Panc1 (cell line): Measurements from ENCODE around the gene ABHD12. TPM values are rescaled to one million over a fixed set of nuclear protein-coding genes. Genes with fewer than 3 reads are reported as not detected.

ENCODE experiments used
- ATAC-seq: fragments of 200-7000 bp; cut with Tn5 transposase; 2 replicates; pipeline ENCODE4 v1.9.1; 2020; ENCODE audit warnings: mild to moderate bottlenecking, moderate library complexity
- BruUV-seq: library from RNA; stranded (reverse); fragments of 400-500 nt; replicated peaks from 2 replicates; lab custom pipeline; 2021; lab: Mats Ljungman, UMichigan
- CTCF ChIA-PET: fragments of 300-600 bp; sonication (Branson Sonifier 250); formaldehyde crosslinking; loops from one replicate; lab custom pipeline; 2022; ENCODE audit warnings: antibody characterized with exemption; lab: Charles Lee
- POLR2A ChIA-PET: fragments of 300-600 bp; sonication (Branson Sonifier 250); formaldehyde crosslinking; loops from one replicate; lab custom pipeline; 2022; ENCODE audit warnings: antibody characterized with exemption; lab: Charles Lee
- DNase-seq: peaks from one replicate; pipeline ENCODE4 v3.0.0-alpha.2; 2010; ENCODE audit warnings: low read depth, low spot score
- H3K27ac ChIP-seq: 2 replicates; pipeline ENCODE4 v1.5.1; 2011; ENCODE audit warnings: mild to moderate bottlenecking, low read length, inconsistent platforms
- H3K27me3 ChIP-seq: fragments of 200-500 bp; sonication (Bioruptor generic); 2 replicates; pipeline ENCODE4 v1.6.0; 2014; ENCODE audit warnings: low read length, inconsistent platforms; ENCODE audit not compliant: control insufficient read depth, insufficient read depth
- H3K36me3 ChIP-seq: fragments of 200-500 bp; sonication (Bioruptor generic); 2 replicates; pipeline ENCODE4 v1.5.1; 2014; ENCODE audit warnings: inconsistent platforms, mild to moderate bottlenecking, low read length, moderate library complexity; ENCODE audit not compliant: control insufficient read depth, insufficient read depth
- H3K4me1 ChIP-seq: 2 replicates; pipeline ENCODE4 v1.5.1; 2011; ENCODE audit warnings: inconsistent platforms, mild to moderate bottlenecking, low read length, moderate library complexity; ENCODE audit not compliant: control insufficient read depth, insufficient read depth
- H3K4me3 ChIP-seq, 2 experiments: 2 replicates each; pipeline ENCODE4 v1.5.1; 2011 to 2012; ENCODE audit warnings: low read depth in 2 of 2, low read length in 2 of 2, mild to moderate bottlenecking in 2 of 2, inconsistent platforms in 1 of 2, moderate library complexity in 1 of 2
- H3K9me3 ChIP-seq: fragments of 200-500 bp; sonication (Bioruptor generic); 2 replicates; pipeline ENCODE4 v1.5.1; 2014; ENCODE audit warnings: low read depth, mild to moderate bottlenecking, inconsistent platforms, low read length, moderate library complexity; ENCODE audit not compliant: control insufficient read depth, insufficient read depth
- CTCF ChIP-seq: fragments of 450-650 bp; IDR thresholded peaks from 2 replicates; pipeline ENCODE4 v1.5.1; 2017; ENCODE audit warnings: mild to moderate bottlenecking
- POLR2AphosphoS5 ChIP-seq: IDR thresholded peaks from 2 replicates; pipeline ENCODE4 v1.6.1; 2012; ENCODE audit warnings: mild to moderate bottlenecking, low read depth, low read length, moderate library complexity
- REST ChIP-seq, 2 experiments: IDR thresholded peaks; 2 replicates each; pipeline ENCODE4 v1.6.1; 2011 to 2012; ENCODE audit warnings: low read depth in 2 of 2, control low read depth in 1 of 2, low read length in 1 of 2, mild to moderate bottlenecking in 1 of 2, moderate library complexity in 1 of 2; ENCODE audit not compliant: insufficient read depth in 1 of 2
- SIN3A ChIP-seq: IDR thresholded peaks from 2 replicates; pipeline ENCODE4 v1.6.1; 2012; ENCODE audit warnings: low read depth, mild to moderate bottlenecking, low read length, moderate library complexity, borderline replicate concordance; ENCODE audit not compliant: insufficient read depth
- TCF7L2 ChIP-seq: IDR thresholded peaks from 2 replicates; pipeline ENCODE4 v1.6.1; 2011; ENCODE audit warnings: mild to moderate bottlenecking, low read depth, low read length, inconsistent platforms
- in situ Hi-C: cut with HindIII; loops from 2 replicates; pipeline ENCODE4 v1.10.0; 2016; ENCODE audit warnings: low sequenced_read_pairs, low pct_unique_long_range_greater_than_20kb
- intact Hi-C: fragments of 100-400 bp; cut with micrococcal nuclease; formaldehyde crosslinking; loops from one replicate; pipeline ENCODE4 v1.10.0; 2022; ENCODE audit not compliant: unreplicated experiment
- total RNA-seq: library from RNA; stranded (reverse); gene quantifications from one replicate; pipeline ENCODE4 v1.2.1, GENCODE V29; 2021; ENCODE audit not compliant: unreplicated experiment

The ABHD12 gene
- total RNA-seq, 1 experiment from 2014 or later: 90.9 TPM

- Histone ChIP-seq H3K4me1 (peaks cover 9% of the 10 kb centered on the region), H3K4me3 (no peak overlapping the region), H3K36me3 (no peaks in the 10 kb centered on the region), H3K9me3 (no peaks in the 10 kb centered on the region), H3K27ac (no peak overlapping the region), H3K27me3 (no peaks in the 10 kb centered on the region)
- intact Hi-C loops (no loop called here), in situ Hi-C loops (no loop called here)
- ATAC-seq (peak; percentile 72), DNase-seq (no peak)
- TF ChIP-seq SIN3A: no peak
- TF ChIP-seq POLR2AphosphoS5: no peak
- no peak for TF ChIP-seq REST (IDR thresholded peaks at IDR 0.05; ENCODE audit: insufficient read depth in 1 of 2, low read depth in 2 of 2, low read length in 1 of 2)
- no peak for TF ChIP-seq TCF7L2
- no peak for TF ChIP-seq CTCF
- ChIA-PET CTCF (no interaction called here), POLR2A (interaction anchor here (0.6 kb wide), 1 partner anchor 18 kb away, joined by 3 read pairs; no protein-coding TSS in a partner anchor)
- no TSS peak for BruUV-seq
These were observed 17.9 kb downstream of the ABHD12 start for GRCh38 chr20:25372584-25373336.

- Histone ChIP-seq H3K4me1 (no peaks in the 10 kb centered on the region), H3K36me3 (no peaks in the 10 kb centered on the region), H3K27me3 (no peaks in the 10 kb centered on the region), H3K9me3 (no peaks in the 10 kb centered on the region), H3K27ac (no peak overlapping the region), H3K4me3 (no peak overlapping the region)
- ChIA-PET POLR2A (no interaction called here), CTCF (no interaction called here)
- DNase-seq (no peak), ATAC-seq (no peak)
- intact Hi-C loops: no loop called here
- in situ Hi-C loops: no loop called here
- BruUV-seq: no TSS peak
- TF ChIP-seq SIN3A (no peak), POLR2AphosphoS5 (no peak), REST (IDR thresholded peaks at IDR 0.05; ENCODE audit: insufficient read depth in 1 of 2, low read depth in 2 of 2, low read length in 1 of 2) (no peak), TCF7L2 (no peak), CTCF (no peak)
These were observed 20.7 kb downstream of the ABHD12 start for GRCh38 chr20:25369971-25370370.
